ENCODE data around the gene CPLX4. TPM values are rescaled to one million over a fixed set of nuclear protein-coding genes. Genes with fewer than 3 reads are reported as not detected.

Gene CPLX4
- total and polyA plus RNA-seq, 2 of the 8 experiments (the other 6 are each of a cell fraction or from before 2014, with no cell fraction given) = not detected

GRCh38 chr18:59279193-59279592 is 39.3 kb downstream of the CPLX4 start (continued):
- TF ChIP-seq CHD7 (IDR thresholded peaks at IDR 0.05; ENCODE audit: insufficient replicate concordance, low read length) (no peak), ASH2L (IDR thresholded peaks at IDR 0.05; ENCODE audit: low read length) (no peak), RFX5 (IDR thresholded peaks at IDR 0.05; ENCODE audit: borderline replicate concordance, low read depth, low read length) (no peak), PHF8 (conservative IDR thresholded peaks at IDR 0.05; ENCODE audit: low read depth, low read length) (no peak), SP4 (IDR thresholded peaks at IDR 0.05; ENCODE audit: low read length) (no peak), GABPA (IDR thresholded peaks at IDR 0.05; ENCODE audit: borderline replicate concordance, insufficient read depth, low read length) (no peak), KDM4A (IDR thresholded peaks at IDR 0.05; ENCODE audit: low read depth, low read length, severe bottlenecking) (no peak), TAF1 (IDR thresholded peaks at IDR 0.05; ENCODE audit: low read depth, low read length) (no peak)

All from H1 (cell line).